CD14-positive monocyte (primary cell): ENCODE measurements around the gene DPH1. TPM values are rescaled to one million over a fixed set of nuclear protein-coding genes. Genes with fewer than 3 reads are reported as not detected.

Source experiments
- DNase-seq, 3 donors: peaks; one replicate each; pipeline ENCODE4 v3.0.0-alpha.2; 2011 to 2022
- H2AFZ ChIP-seq: 2 replicates; pipeline ENCODE4 v1.6.0; 2012; ENCODE audit warnings: mild to moderate bottlenecking, low read depth, low read length, inconsistent platforms; ENCODE audit not compliant: insufficient read depth, poor library complexity, severe bottlenecking
- H3K27ac ChIP-seq, 2 donors: 1 replicate in 1 of 2; 2 replicates in 1 of 2; pipeline ENCODE4 v1.5.1; 2012 to 2013; ENCODE audit warnings: low read length in 2 of 2, control low read depth in 1 of 2, inconsistent platforms in 1 of 2, low read depth in 1 of 2, mild to moderate bottlenecking in 1 of 2
- H3K27me3 ChIP-seq, 2 donors: one replicate each; pipeline versions ENCODE4 v1.6.0 to v1.6.1; 2011 to 2013; ENCODE audit warnings: low read length in 2 of 2; ENCODE audit not compliant: control insufficient read depth in 2 of 2, insufficient read depth in 2 of 2
- H3K36me3 ChIP-seq, 2 donors: replicated peaks in 1 of 2; 1 replicate in 1 of 2; 2 replicates in 1 of 2; pipeline versions ENCODE4 v1.5.1 to v1.6.1; 2012 to 2013; ENCODE audit warnings: low read length in 2 of 2, control low read depth in 1 of 2, inconsistent platforms in 1 of 2, mild to moderate bottlenecking in 1 of 2; ENCODE audit not compliant: insufficient read depth in 2 of 2, control insufficient read depth in 1 of 2
- H3K4me1 ChIP-seq, 2 donors: 1 replicate in 1 of 2; 2 replicates in 1 of 2; pipeline versions ENCODE4 v1.5.1 to v1.6.1; 2012 to 2013; ENCODE audit warnings: low read length in 2 of 2, control low read depth in 1 of 2, inconsistent platforms in 1 of 2, mild to moderate bottlenecking in 1 of 2, moderate library complexity in 1 of 2; ENCODE audit not compliant: insufficient read depth in 2 of 2, control insufficient read depth in 1 of 2
- H3K4me2 ChIP-seq: replicated peaks from 2 replicates; pipeline ENCODE3; 2012; ENCODE audit warnings: low read length, moderate library complexity, mild to moderate bottlenecking; ENCODE audit not compliant: poor library complexity, severe bottlenecking; ENCODE audit errors: extremely low read depth
- H3K4me3 ChIP-seq, 3 experiments: fragments of 200-600 bp in 1 of 3; sonication (generic) in 1 of 3; replicated peaks in 1 of 3; 1 replicate in 2 of 3; 2 replicates in 1 of 3; pipeline ENCODE4 v1.5.1; 2011 to 2013; ENCODE audit warnings: low read length in 3 of 3, mild to moderate bottlenecking in 3 of 3, control low read depth in 2 of 3, low read depth in 2 of 3, inconsistent platforms in 1 of 3, moderate library complexity in 1 of 3
- H3K79me2 ChIP-seq: 2 replicates; pipeline ENCODE4 v1.6.0; 2012; ENCODE audit warnings: mild to moderate bottlenecking, control low read depth, inconsistent platforms, low read length, moderate library complexity; ENCODE audit not compliant: insufficient read depth
- H3K9ac ChIP-seq: 2 replicates; pipeline ENCODE4 v1.6.0; 2017; ENCODE audit warnings: low read length, mild to moderate bottlenecking; ENCODE audit not compliant: insufficient read depth, poor library complexity, severe bottlenecking
- H3K9me3 ChIP-seq, 2 donors: replicated peaks in 1 of 2; 1 replicate in 1 of 2; 2 replicates in 1 of 2; pipeline versions ENCODE4 v1.5.1 to v1.6.1; 2012 to 2013; ENCODE audit warnings: low read length in 2 of 2, control low read depth in 1 of 2; ENCODE audit not compliant: control insufficient read depth in 1 of 2, insufficient read depth in 1 of 2
- H4K20me1 ChIP-seq: 2 replicates; pipeline ENCODE4 v1.6.0; 2012; ENCODE audit warnings: mild to moderate bottlenecking, low read length, control low read depth, moderate library complexity; ENCODE audit not compliant: insufficient read depth
- H3K27ac Mint-ChIP-seq, 7 donors: one replicate each; pipeline ENCODE4 v1.8.0; 2020; ENCODE audit warnings: mild to moderate bottlenecking in 7 of 7, mixed read lengths in 7 of 7, moderate library complexity in 6 of 7, inconsistent platforms in 2 of 7
- H3K27me3 Mint-ChIP-seq, 3 donors: one replicate each; pipeline ENCODE4 v1.8.0; 2021 to 2022; ENCODE audit warnings: low read depth in 3 of 3, mild to moderate bottlenecking in 3 of 3, mixed read lengths in 3 of 3, moderate library complexity in 3 of 3, inconsistent platforms in 1 of 3
- H3K36me3 Mint-ChIP-seq, 2 donors: one replicate each; pipeline ENCODE4 v1.8.0; 2020; ENCODE audit warnings: mixed read lengths in 2 of 2, inconsistent platforms in 1 of 2, mild to moderate bottlenecking in 1 of 2
- H3K4me1 Mint-ChIP-seq: one replicate; pipeline ENCODE4 v1.8.0; 2020; ENCODE audit warnings: mild to moderate bottlenecking, mixed read lengths
- H3K4me3 Mint-ChIP-seq, 2 donors: one replicate each; pipeline ENCODE4 v1.8.0; 2020; ENCODE audit warnings: mild to moderate bottlenecking in 2 of 2, mixed read lengths in 2 of 2, moderate library complexity in 1 of 2
- H3K9me3 Mint-ChIP-seq, 7 donors: one replicate each; pipeline ENCODE4 v1.8.0; 2020 to 2022; ENCODE audit warnings: mixed read lengths in 7 of 7, mild to moderate bottlenecking in 6 of 7, moderate library complexity in 6 of 7, inconsistent platforms in 2 of 7
- WGBS: methylation state at CpG from one replicate; pipeline ENCODE4 v1.1.5; 2013; ENCODE audit warnings: missing lambda C conversion rate; ENCODE audit not compliant: insufficient coverage; 5-methylcytosine and 5-hydroxymethylcytosine counted together
- intact Hi-C, 2 donors: fragments of 100-400 bp; cut with micrococcal nuclease; formaldehyde crosslinking; loops; one replicate each; pipeline versions ENCODE4 v1.15.0 to v1.15.1; 2023
- polyA plus RNA-seq, 3 donors: library from polyadenylated mRNA; depleted of rRNA in 1 of 3; unstranded in 2 of 3; stranded (reverse) in 1 of 3; fragments of 300-500 nt in 2 of 3; fragments of >200 nt in 1 of 3; fragmentation: Illumina TruSeq in 2 of 3; gene quantifications; 1 replicate in 2 of 3; 2 replicates in 1 of 3; pipeline ENCODE4 v1.2.3, GENCODE V29; 2012 to 2021
- TF ChIP-seq, protein P1 (sequence below): fragments of 200-600 bp; IDR thresholded peaks from one replicate; pipeline ENCODE4 v1.8.0; 2022; ENCODE audit warnings: antibody characterized with exemption, mild to moderate bottlenecking

Gene DPH1
- polyA plus RNA-seq, 3 donors = 7.5 to 29.4 (median 9.3) TPM

GRCh38 chr17:2051933-2052559 lies 22.1 kb downstream of the DPH1 start:
- Histone ChIP-seq H3K4me1 (peaks cover 32 to 66% of the 10 kb centered on the region in 2 donors), H4K20me1 (peaks cover 11% of the 10 kb centered on the region), H3K27me3 (peaks cover 43 to 68% of the 10 kb centered on the region in 2 donors), H3K27ac (no peak overlapping the region), H3K36me3 (no peaks in the 10 kb centered on the region), H3K4me2 (no peak overlapping the region), H3K9me3 (no peaks in the 10 kb centered on the region), H3K9ac (no peak overlapping the region), H3K79me2 (no peaks in the 10 kb centered on the region), H2AFZ (no peak overlapping the region), H3K4me3 (no peak overlapping the region)
- Mint-ChIP-seq H3K27ac (peak overlapping the region in 3 of 7 donors; percentile 62 to 82 (median 70)), H3K4me1 (peaks cover 34% of the 10 kb centered on the region), H3K9me3 (peaks cover 0 to 22% (median 7%) of the 10 kb centered on the region in 7 donors), H3K27me3 (peaks cover 51 to 76% (median 58%) of the 10 kb centered on the region in 3 donors), H3K36me3 (no peaks in the 10 kb centered on the region), H3K4me3 (peak overlapping the region; percentile 20 to 78)
- WGBS = 31% methylated on average over 10 of the region's 14 CpGs
- intact Hi-C loops = loop anchor here (5.0 to 10.0 kb wide), 3 partner anchors 103 to 300 kb away; no protein-coding TSS in a partner anchor
- DNase-seq = no peak
- TF ChIP-seq, protein P1, sequence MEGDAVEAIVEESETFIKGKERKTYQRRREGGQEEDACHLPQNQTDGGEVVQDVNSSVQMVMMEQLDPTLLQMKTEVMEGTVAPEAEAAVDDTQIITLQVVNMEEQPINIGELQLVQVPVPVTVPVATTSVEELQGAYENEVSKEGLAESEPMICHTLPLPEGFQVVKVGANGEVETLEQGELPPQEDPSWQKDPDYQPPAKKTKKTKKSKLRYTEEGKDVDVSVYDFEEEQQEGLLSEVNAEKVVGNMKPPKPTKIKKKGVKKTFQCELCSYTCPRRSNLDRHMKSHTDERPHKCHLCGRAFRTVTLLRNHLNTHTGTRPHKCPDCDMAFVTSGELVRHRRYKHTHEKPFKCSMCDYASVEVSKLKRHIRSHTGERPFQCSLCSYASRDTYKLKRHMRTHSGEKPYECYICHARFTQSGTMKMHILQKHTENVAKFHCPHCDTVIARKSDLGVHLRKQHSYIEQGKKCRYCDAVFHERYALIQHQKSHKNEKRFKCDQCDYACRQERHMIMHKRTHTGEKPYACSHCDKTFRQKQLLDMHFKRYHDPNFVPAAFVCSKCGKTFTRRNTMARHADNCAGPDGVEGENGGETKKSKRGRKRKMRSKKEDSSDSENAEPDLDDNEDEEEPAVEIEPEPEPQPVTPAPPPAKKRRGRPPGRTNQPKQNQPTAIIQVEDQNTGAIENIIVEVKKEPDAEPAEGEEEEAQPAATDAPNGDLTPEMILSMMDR = no peak

- Histone ChIP-seq H3K4me2 (peak overlapping the region; percentile 53), H3K9ac (no peak overlapping the region), H3K27ac (no peak overlapping the region), H3K79me2 (no peaks in the 10 kb centered on the region), H4K20me1 (peaks cover 14% of the 10 kb centered on the region), H3K9me3 (peaks cover 0 to 3% of the 10 kb centered on the region in 2 donors), H3K36me3 (no peaks in the 10 kb centered on the region), H3K27me3 (peaks cover 42 to 62% of the 10 kb centered on the region in 2 donors), H3K4me1 (peaks cover 39 to 82% of the 10 kb centered on the region in 2 donors), H3K4me3 (peak overlapping the region in 1 of 3 experiments; percentile 78), H2AFZ (no peak overlapping the region)
- TF ChIP-seq, protein P1 = peak; percentile 57
- H3K36me3 Mint-ChIP-seq = no peaks in the 10 kb centered on the region
- peak overlapping the region; percentile 54 to 86 for H3K4me3 Mint-ChIP-seq
- DNase-seq = peak in 2 of 3 donors; percentile 58 to 78
- intact Hi-C loops = loop anchor here (1.0 to 10.0 kb wide), 4 partner anchors 101 to 299 kb away; no protein-coding TSS in a partner anchor
- H3K27me3 Mint-ChIP-seq = peaks cover 42 to 78% (median 55%) of the 10 kb centered on the region in 3 donors
- under 1% methylated on average over 57 of the region's 84 CpGs for WGBS
- peaks cover 36% of the 10 kb centered on the region for H3K4me1 Mint-ChIP-seq
- peaks cover 0 to 19% (median 9%) of the 10 kb centered on the region in 7 donors for H3K9me3 Mint-ChIP-seq
- H3K27ac Mint-ChIP-seq = peak overlapping the region in 1 of 7 donors; percentile 71
Measured at GRCh38 chr17:2053380-2054261, 23.7 kb downstream of the DPH1 start.
